PC-9 (cell line): ENCODE data around the gene RAB3IL1. TPM values are rescaled to one million over a fixed set of nuclear protein-coding genes. Genes with fewer than 3 reads are reported as not detected.

ENCODE experiments used
- BruUV-seq: library from RNA; stranded (reverse); fragments of 400-500 nt; replicated peaks from 2 replicates; lab custom pipeline; 2021; lab: Mats Ljungman, UMichigan
- CTCF ChIA-PET: fragments of 300-600 bp; sonication (Branson Sonifier 250); formaldehyde crosslinking; loops from one replicate; lab custom pipeline; 2022; ENCODE audit warnings: antibody characterized with exemption; lab: Charles Lee
- POLR2A ChIA-PET: fragments of 300-600 bp; sonication (Branson Sonifier 250); formaldehyde crosslinking; loops from one replicate; lab custom pipeline; 2022; ENCODE audit warnings: antibody characterized with exemption; ENCODE audit not compliant: unreplicated experiment; lab: Charles Lee
- DNase-seq, 2 experiments: peaks; one replicate each; pipeline versions ENCODE4 v3.0.0 to v3.0.0-alpha.2; 2015 to 2022; ENCODE audit warnings: mixed read lengths in 1 of 2
- H2AFZ ChIP-seq: fragments of 200-600 bp; sonication (generic); 2 replicates; pipeline ENCODE4 v1.8.1; 2017; ENCODE audit warnings: antibody characterized with exemption
- H3F3A ChIP-seq: fragments of 200-600 bp; sonication (generic); 2 replicates; pipeline ENCODE4 v1.8.1; 2017; ENCODE audit warnings: antibody characterized with exemption, mild to moderate bottlenecking, low read depth; ENCODE audit not compliant: insufficient read depth
- H3K27ac ChIP-seq: fragments of 200-600 bp; sonication (generic); 2 replicates; pipeline ENCODE4 v1.6.1; 2016; ENCODE audit warnings: mixed run types
- H3K27me3 ChIP-seq: fragments of 200-600 bp; sonication (generic); 2 replicates; pipeline ENCODE4 v1.6.1; 2016; ENCODE audit warnings: low read depth, mixed run types; ENCODE audit not compliant: insufficient read depth
- H3K36me3 ChIP-seq: fragments of 200-600 bp; sonication (generic); 2 replicates; pipeline ENCODE4 v1.6.1; 2016; ENCODE audit warnings: low read depth, mixed run types
- H3K4me1 ChIP-seq: fragments of 200-600 bp; sonication (generic); replicated peaks from 2 replicates; pipeline ENCODE4 v1.6.1; 2016; ENCODE audit warnings: mixed run types; ENCODE audit not compliant: insufficient read depth
- H3K4me2 ChIP-seq: fragments of 200-600 bp; sonication (generic); 2 replicates; pipeline ENCODE4 v1.6.1; 2017; ENCODE audit warnings: mixed run types
- H3K4me3 ChIP-seq: fragments of 200-600 bp; sonication (generic); 2 replicates; pipeline ENCODE4 v1.6.1; 2016; ENCODE audit warnings: mixed run types
- H3K79me2 ChIP-seq: fragments of 200-600 bp; sonication (generic); 2 replicates; pipeline ENCODE4 v1.6.1; 2017; ENCODE audit warnings: low read depth, mixed run types
- H3K9me2 ChIP-seq: fragments of 200-600 bp; sonication (generic); 2 replicates; pipeline ENCODE4 v1.8.1; 2017; ENCODE audit warnings: mild to moderate bottlenecking; ENCODE audit not compliant: insufficient read depth
- H3K9me3 ChIP-seq: fragments of 200-600 bp; sonication (generic); 2 replicates; pipeline ENCODE4 v1.8.1; 2016; ENCODE audit warnings: low read depth; ENCODE audit not compliant: insufficient read depth
- H4K20me1 ChIP-seq: fragments of 200-600 bp; sonication (generic); 2 replicates; pipeline ENCODE4 v1.8.1; 2017; ENCODE audit not compliant: insufficient read depth
- CTCF ChIP-seq: fragments of 200-600 bp; sonication (generic); conservative IDR thresholded peaks from 2 replicates; pipeline ENCODE4 v1.6.1; 2017; ENCODE audit warnings: mixed run types, antibody characterized with exemption, mild to moderate bottlenecking, moderate library complexity
- EZH2 ChIP-seq: fragments of 200-600 bp; sonication (generic); IDR thresholded peaks from 2 replicates; pipeline ENCODE4 v1.8.0; 2017; ENCODE audit warnings: antibody characterized with exemption, low read depth
- intact Hi-C: fragments of 100-400 bp; cut with micrococcal nuclease; formaldehyde crosslinking; loops from one replicate; pipeline ENCODE4 v1.10.0; 2022; ENCODE audit not compliant: unreplicated experiment
- total RNA-seq: library from RNA; stranded (reverse); gene quantifications from 2 replicates; pipeline ENCODE4 v1.2.3, GENCODE V29; 2021

RAB3IL1 gene
- total RNA-seq, 1 experiment from 2014 or later, result 4.4 TPM

GRCh38 chr11:61904539-61905048 lies 12.8 kb downstream of the RAB3IL1 start:
- no peaks in the 10 kb centered on the region for H3K79me2 ChIP-seq
- no peak overlapping the region for H3K4me2 ChIP-seq
- no peak overlapping the region for H3K27ac ChIP-seq
- intact Hi-C loops, result no loop called here
- H3K4me3 ChIP-seq, result no peak overlapping the region
- no peaks in the 10 kb centered on the region for H3K36me3 ChIP-seq
- H3K9me2 ChIP-seq, result no peaks in the 10 kb centered on the region
- ChIA-PET CTCF (interaction anchor here (0.7 kb wide), 1 partner anchor 281 kb away, joined by 3 read pairs; no protein-coding TSS in a partner anchor), POLR2A (interaction anchor here (0.6 kb wide), 2 partner anchors 15 to 148 kb away, joined by 3 to 10 read pairs; no protein-coding TSS in a partner anchor)
- no peaks in the 10 kb centered on the region for H3K27me3 ChIP-seq
- no peak for TF ChIP-seq CTCF
- no peak for TF ChIP-seq EZH2
- no peaks in the 10 kb centered on the region for H3K4me1 ChIP-seq
- no peaks in the 10 kb centered on the region for H3K9me3 ChIP-seq
- H2AFZ ChIP-seq, result no peak overlapping the region
- no peaks in the 10 kb centered on the region for H4K20me1 ChIP-seq
- no peaks in the 10 kb centered on the region for H3F3A ChIP-seq
- DNase-seq, result no peak
- no TSS peak for BruUV-seq

GRCh38 chr11:61903845-61904244 lies 13.5 kb downstream of the RAB3IL1 start:
- Histone ChIP-seq H3K4me2 (no peak overlapping the region), H3K4me1 (no peaks in the 10 kb centered on the region; the same call in 1 of the 2 replicates), H3K4me3 (no peak overlapping the region), H3K79me2 (no peaks in the 10 kb centered on the region), H4K20me1 (no peaks in the 10 kb centered on the region), H3K36me3 (no peaks in the 10 kb centered on the region), H3K27ac (no peak overlapping the region), H3F3A (no peaks in the 10 kb centered on the region), H2AFZ (no peak overlapping the region), H3K9me2 (no peaks in the 10 kb centered on the region), H3K9me3 (no peaks in the 10 kb centered on the region), H3K27me3 (no peaks in the 10 kb centered on the region)
- BruUV-seq, result no TSS peak
- TF ChIP-seq EZH2 (no peak), CTCF (no peak)
- CTCF ChIA-PET, result interaction anchor here (0.7 kb wide), 1 partner anchor 281 kb away, joined by 3 read pairs; no protein-coding TSS in a partner anchor
- DNase-seq, result no peak
- POLR2A ChIA-PET, result no interaction called here
- intact Hi-C loops, result no loop called here

- Histone ChIP-seq H3K4me1 (no peaks in the 10 kb centered on the region; the same call in 1 of the 2 replicates), H4K20me1 (no peaks in the 10 kb centered on the region), H3K4me2 (no peak overlapping the region), H3K27me3 (no peaks in the 10 kb centered on the region), H2AFZ (no peak overlapping the region), H3K4me3 (no peak overlapping the region), H3K79me2 (no peaks in the 10 kb centered on the region), H3K27ac (no peak overlapping the region), H3K36me3 (no peaks in the 10 kb centered on the region), H3K9me3 (no peaks in the 10 kb centered on the region), H3K9me2 (no peaks in the 10 kb centered on the region), H3F3A (no peaks in the 10 kb centered on the region)
- intact Hi-C loops, result no loop called here
- no peak for TF ChIP-seq EZH2
- no peak for TF ChIP-seq CTCF
- ChIA-PET CTCF (interaction anchor here (0.6 to 1.3 kb wide), 3 partner anchors 13 to 204 kb away, joined by 3 to 7 read pairs (median 3); no protein-coding TSS in a partner anchor), POLR2A (no interaction called here)
- no peak for DNase-seq
- BruUV-seq, result no TSS peak
Measured at GRCh38 chr11:61902313-61902712, 15.1 kb downstream of the RAB3IL1 start.
